NCI-H1092 treated with DMSO at 0.1 percent for 48 hours (cell line): Measurements from ENCODE around the gene RCC2.

ENCODE experiments used
- DNase-seq: peaks from one replicate; lab custom pipeline; 2025; lab: John Stamatoyannopoulos, UW

Gene RCC2

DNA sequence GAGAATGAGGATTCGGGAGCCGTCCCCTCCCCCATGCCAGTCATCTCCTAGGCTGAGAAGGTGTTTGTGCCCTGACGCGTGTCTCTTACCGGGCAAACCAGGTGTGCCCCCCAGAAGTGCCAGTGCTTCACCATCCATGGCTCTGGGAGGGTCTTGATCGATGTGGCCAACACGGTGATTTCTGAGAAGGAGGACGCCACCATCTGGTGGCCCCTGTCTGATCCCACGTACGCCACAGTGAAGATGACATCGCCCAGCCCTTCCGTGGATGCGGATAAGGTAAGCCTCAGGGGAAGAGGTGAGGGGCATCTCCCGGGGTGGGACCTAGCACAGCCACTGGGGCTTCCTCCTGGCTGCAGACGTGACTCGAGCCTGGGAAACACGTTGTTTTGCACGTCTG, 66.5 kb downstream of the RCC2 start:
- no peak for DNase-seq

DNA sequence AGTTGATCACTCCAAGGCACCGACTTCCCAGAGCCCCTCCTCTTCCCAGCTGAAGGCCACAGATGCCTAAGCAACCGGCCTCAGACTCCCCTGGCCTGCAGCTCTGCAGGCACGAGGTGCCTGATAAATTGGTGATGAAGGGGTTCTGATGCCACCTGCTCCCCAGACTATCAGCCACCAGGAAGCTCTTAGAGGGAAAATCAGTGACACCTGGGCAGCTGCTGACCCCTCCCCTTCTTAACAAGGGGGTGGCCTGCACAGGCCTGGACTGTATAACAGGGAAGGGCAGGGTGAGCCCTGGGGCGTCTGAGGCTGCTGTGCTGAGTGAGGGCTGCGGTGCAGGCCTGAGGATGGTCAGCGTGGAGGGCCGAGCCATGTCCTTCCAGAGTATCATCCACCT, 67.6 kb downstream of the RCC2 start, which contains the start of gene PADI6:
Gene PADI6 (plus strand): TSS at position 301 of the 400 bp plus-strand sequence. CDS start 50 bp downstream, at position 351.
- DNase-seq, result no peak

DNA sequence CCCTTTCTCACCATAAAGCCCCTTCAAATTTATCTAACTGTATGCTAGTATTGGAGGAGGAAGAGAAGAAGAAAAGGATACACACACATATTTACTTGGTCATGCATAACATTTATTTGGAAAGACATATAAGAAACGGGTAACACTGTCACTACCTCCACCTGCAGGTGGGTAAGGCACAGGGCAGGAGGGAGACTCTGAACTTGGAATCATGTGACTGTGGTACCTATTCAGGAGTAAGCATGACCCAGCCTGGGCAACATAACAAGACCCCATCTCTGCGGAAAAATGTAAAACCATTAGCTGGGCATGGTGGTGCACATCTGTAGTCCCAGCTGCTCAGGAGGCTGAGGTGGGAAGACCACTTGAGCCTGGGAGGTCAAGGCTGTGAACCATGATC, 68.9 kb downstream of the RCC2 start:
- DNase-seq, result no peak

GRCh38 chr1:17369466-17369865, 70.0 kb downstream of the RCC2 start:
- no peak for DNase-seq

DNA sequence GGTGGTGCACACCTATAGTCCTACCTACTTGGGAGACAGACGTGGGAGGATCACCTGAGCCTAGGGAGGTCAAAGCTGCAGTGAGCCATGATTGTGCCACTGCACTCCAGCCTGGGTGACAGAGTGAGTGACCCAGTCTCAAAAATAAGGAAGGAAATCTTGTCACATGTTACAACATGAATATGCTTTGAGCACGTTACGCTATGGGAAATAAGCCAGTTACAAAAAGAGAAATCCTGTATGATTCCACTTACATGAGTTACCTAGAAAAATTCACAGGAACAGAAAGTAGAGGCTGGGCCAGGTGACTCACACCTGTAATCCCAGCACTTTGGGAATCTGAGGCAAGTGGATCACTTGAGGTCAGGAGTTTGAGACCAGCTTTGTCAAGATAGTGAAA, 74.2 kb downstream of the RCC2 start:
- DNase-seq, result no peak

DNA sequence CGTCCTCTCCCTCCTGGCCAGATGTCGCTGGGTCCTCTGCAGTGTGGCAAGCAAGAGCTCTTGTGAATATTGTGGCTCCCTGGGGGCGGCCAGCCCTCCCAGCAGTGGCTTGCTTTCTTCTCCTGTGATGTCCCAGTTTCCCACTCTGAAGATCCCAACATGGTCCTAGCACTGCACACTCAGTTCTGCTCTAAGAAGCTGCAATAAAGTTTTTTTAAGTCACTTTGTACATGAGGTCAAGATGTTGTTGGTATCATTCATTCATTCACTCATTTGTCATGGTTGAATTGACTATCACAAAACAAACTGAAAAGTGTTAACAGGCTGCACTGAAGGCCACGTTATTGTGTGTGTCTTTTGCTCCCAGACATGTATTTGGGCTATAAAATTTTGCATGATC, 75.7 kb downstream of the RCC2 start:
- no peak for DNase-seq

DNA sequence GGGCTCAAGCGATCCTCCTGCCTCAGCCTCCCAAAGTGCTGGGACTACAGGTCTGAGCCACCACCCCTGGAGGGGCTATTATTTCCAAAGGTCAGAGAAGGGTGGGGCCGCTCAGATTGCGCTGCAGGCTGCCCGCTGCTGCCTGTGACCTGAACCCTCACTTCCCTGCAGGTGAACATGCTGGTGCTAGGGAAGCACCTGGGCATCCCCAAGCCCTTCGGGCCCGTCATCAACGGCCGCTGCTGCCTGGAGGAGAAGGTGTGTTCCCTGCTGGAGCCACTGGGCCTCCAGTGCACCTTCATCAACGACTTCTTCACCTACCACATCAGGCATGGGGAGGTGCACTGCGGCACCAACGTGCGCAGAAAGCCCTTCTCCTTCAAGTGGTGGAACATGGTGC, 76.1 kb downstream of the RCC2 start:
- no peak for DNase-seq

GRCh38 chr1:17361687-17362086, 77.8 kb downstream of the RCC2 start:
- DNase-seq, result no peak

- DNase-seq, result no peak
Observed at GRCh38 chr1:17360272-17360956, 79.1 kb downstream of the RCC2 start.

- DNase-seq, result no peak
Observed at GRCh38 chr1:17359808-17360207, 79.7 kb downstream of the RCC2 start.

GRCh38 chr1:17359031-17359430, 80.4 kb downstream of the RCC2 start:
- no peak for DNase-seq

DNA sequence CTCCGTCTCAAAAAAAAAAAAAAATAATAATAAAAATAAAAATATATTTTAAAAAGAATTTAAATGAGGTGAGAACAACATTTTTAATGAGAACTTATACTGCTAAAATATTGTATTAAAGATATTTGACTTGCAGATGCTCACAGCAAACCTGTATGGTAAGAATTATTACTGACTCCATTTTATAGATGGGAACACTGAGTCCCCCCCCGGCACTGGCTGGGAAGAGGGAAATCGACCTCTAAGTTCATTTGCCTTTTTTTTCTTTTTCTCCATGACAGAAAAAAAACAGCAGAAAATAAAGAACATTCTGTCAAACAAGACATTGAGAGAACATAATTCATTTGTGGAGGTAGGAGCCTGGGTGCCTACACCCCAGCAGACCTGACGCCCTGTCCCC, 80.9 kb downstream of the RCC2 start:
- no peak for DNase-seq
